BLaER1 (cell line): ENCODE data around the gene NPRL2.

ENCODE experiments used
- H3K27ac ChIP-seq: shearing (Covaris generic); formaldehyde crosslinking; 2 replicates; pipeline ENCODE4 v1.8.1; 2022
- H3K27me3 ChIP-seq: shearing (Covaris generic); formaldehyde crosslinking; 2 replicates; pipeline ENCODE4 v1.8.1; 2022
- H3K36me3 ChIP-seq: shearing (Covaris generic); formaldehyde crosslinking; 2 replicates; pipeline ENCODE4 v1.8.1; 2022
- H3K4me1 ChIP-seq: shearing (Covaris generic); formaldehyde crosslinking; 2 replicates; pipeline ENCODE4 v1.8.1; 2022
- H3K4me2 ChIP-seq: shearing (Covaris generic); formaldehyde crosslinking; 2 replicates; pipeline ENCODE4 v1.8.1; 2022
- H3K4me3 ChIP-seq: shearing (Covaris generic); formaldehyde crosslinking; 2 replicates; pipeline ENCODE4 v1.8.1; 2022
- H3K9ac ChIP-seq: shearing (Covaris generic); formaldehyde crosslinking; 2 replicates; pipeline ENCODE4 v1.8.1; 2022
- H3K9me3 ChIP-seq: shearing (Covaris generic); formaldehyde crosslinking; 2 replicates; pipeline ENCODE4 v1.8.1; 2022
- H4K20me1 ChIP-seq: shearing (Covaris generic); formaldehyde crosslinking; 2 replicates; pipeline ENCODE4 v1.8.1; 2022
- Cebpa-rat ChIP-seq: shearing (Covaris generic); IDR thresholded peaks from 2 replicates; pipeline ENCODE4 v1.8.1; 2022

NPRL2 gene

GRCh38 chr3:50364573-50365079 lies 14.1 kb upstream of the NPRL2 start:
- Histone ChIP-seq H3K4me2 (peak overlapping the region; percentile 97), H3K9me3 (no peaks in the 10 kb centered on the region), H3K36me3 (no peaks in the 10 kb centered on the region), H3K27ac (peak overlapping the region; percentile 46), H4K20me1 (no peaks in the 10 kb centered on the region), H3K9ac (peak overlapping the region; percentile 81; the same call in 1 of the 2 replicates), H3K4me3 (peak overlapping the region; percentile 73), H3K4me1 (peaks cover 45% of the 10 kb centered on the region), H3K27me3 (no peaks in the 10 kb centered on the region)
- no peak for TF ChIP-seq Cebpa-rat

- peak overlapping the region; percentile 53 for H3K4me2 ChIP-seq
- H3K27ac ChIP-seq, result no peak overlapping the region
- peaks cover 44% of the 10 kb centered on the region for H4K20me1 ChIP-seq
- no peak overlapping the region for H3K9ac ChIP-seq
- H3K27me3 ChIP-seq, result no peaks in the 10 kb centered on the region
- no peaks in the 10 kb centered on the region for H3K9me3 ChIP-seq
- H3K36me3 ChIP-seq, result peaks cover 38% of the 10 kb centered on the region
- H3K4me1 ChIP-seq, result peaks cover 57% of the 10 kb centered on the region
- TF ChIP-seq Cebpa-rat, result no peak
- H3K4me3 ChIP-seq, result no peak overlapping the region
Observed at GRCh38 chr3:50359760-50360110, 9.2 kb upstream of the NPRL2 start.

GRCh38 chr3:50358911-50359759 lies 8.6 kb upstream of the NPRL2 start, which contains the start of gene TMEM115:
Gene TMEM115 (minus strand): TSS chr3:50359521. CDS start chr3:50359063, 458 bp downstream.
- Histone ChIP-seq H3K4me1 (peaks cover 51% of the 10 kb centered on the region), H3K27ac (peak within 1 kb of the TSS; percentile 95), H3K36me3 (peaks cover 44% of the 10 kb centered on the region), H3K27me3 (no peaks in the 10 kb centered on the region), H3K9me3 (no peaks in the 10 kb centered on the region), H3K9ac (peak within 1 kb of the TSS; percentile 95), H4K20me1 (peaks cover 50% of the 10 kb centered on the region), H3K4me2 (peak within 1 kb of the TSS; percentile 100), H3K4me3 (peak within 1 kb of the TSS; percentile 90)
- TF ChIP-seq Cebpa-rat, result no peak

GRCh38 chr3:50358355-50358910 lies 7.9 kb upstream of the NPRL2 start:
- H4K20me1 ChIP-seq, result peaks cover 57% of the 10 kb centered on the region
- TF ChIP-seq Cebpa-rat, result no peak
- H3K27ac ChIP-seq, result peak overlapping the region; percentile 95

GRCh38 chr3:50357481-50357880 lies 6.9 kb upstream of the NPRL2 start:
- H3K27me3 ChIP-seq, result no peaks in the 10 kb centered on the region
- H3K36me3 ChIP-seq, result peaks cover 57% of the 10 kb centered on the region
- H3K4me3 ChIP-seq, result peak overlapping the region; percentile 90
- H3K4me1 ChIP-seq, result peaks cover 50% of the 10 kb centered on the region
- peak overlapping the region; percentile 30; the same call in 1 of the 2 replicates for H3K27ac ChIP-seq
- peaks cover 67% of the 10 kb centered on the region for H4K20me1 ChIP-seq
- peak overlapping the region; percentile 95 for H3K9ac ChIP-seq
- no peak for TF ChIP-seq Cebpa-rat
- H3K9me3 ChIP-seq, result no peaks in the 10 kb centered on the region
- peak overlapping the region; percentile 100 for H3K4me2 ChIP-seq

More at GRCh38 chr3:50358355-50358910, 7.9 kb upstream of the NPRL2 start:
- peak overlapping the region; percentile 95 for H3K9ac ChIP-seq
- no peaks in the 10 kb centered on the region for H3K9me3 ChIP-seq
- H3K27me3 ChIP-seq, result no peaks in the 10 kb centered on the region
- peaks cover 50% of the 10 kb centered on the region for H3K4me1 ChIP-seq
- peaks cover 51% of the 10 kb centered on the region for H3K36me3 ChIP-seq
- H3K4me3 ChIP-seq, result peak overlapping the region; percentile 90
- H3K4me2 ChIP-seq, result peak overlapping the region; percentile 100

- Histone ChIP-seq H3K4me3 (peak overlapping the region; percentile 90), H3K4me2 (peak overlapping the region; percentile 100), H3K27me3 (no peaks in the 10 kb centered on the region), H3K4me1 (peaks cover 50% of the 10 kb centered on the region), H3K27ac (no peak overlapping the region), H3K9ac (peak overlapping the region; percentile 95), H3K36me3 (peaks cover 61% of the 10 kb centered on the region), H3K9me3 (no peaks in the 10 kb centered on the region), H4K20me1 (peaks cover 76% of the 10 kb centered on the region)
- no peak for TF ChIP-seq Cebpa-rat
Observed at GRCh38 chr3:50356553-50356952, 6.0 kb upstream of the NPRL2 start.

- Histone ChIP-seq H4K20me1 (peaks cover 82% of the 10 kb centered on the region), H3K27ac (no peak overlapping the region), H3K9ac (peak overlapping the region; percentile 95), H3K36me3 (peaks cover 63% of the 10 kb centered on the region), H3K4me2 (peak overlapping the region; percentile 100), H3K9me3 (no peaks in the 10 kb centered on the region), H3K4me1 (peaks cover 55% of the 10 kb centered on the region), H3K4me3 (peak overlapping the region; percentile 90), H3K27me3 (no peaks in the 10 kb centered on the region)
- TF ChIP-seq Cebpa-rat, result no peak
Observed at GRCh38 chr3:50355829-50356552, 5.4 kb upstream of the NPRL2 start.

- no peak overlapping the region for H3K27ac ChIP-seq
- peaks cover 63% of the 10 kb centered on the region for H3K36me3 ChIP-seq
- H3K4me1 ChIP-seq, result peaks cover 57% of the 10 kb centered on the region
- no peaks in the 10 kb centered on the region for H3K9me3 ChIP-seq
- H3K4me2 ChIP-seq, result no peak overlapping the region
- TF ChIP-seq Cebpa-rat, result no peak
- H4K20me1 ChIP-seq, result peaks cover 84% of the 10 kb centered on the region
- H3K9ac ChIP-seq, result peak overlapping the region; percentile 15; the same call in 1 of the 2 replicates
- H3K4me3 ChIP-seq, result no peak overlapping the region
- no peaks in the 10 kb centered on the region for H3K27me3 ChIP-seq
Observed at GRCh38 chr3:50354850-50355249, 4.3 kb upstream of the NPRL2 start.

GRCh38 chr3:50354186-50354764 lies 3.7 kb upstream of the NPRL2 start:
- Histone ChIP-seq H3K9ac (peak overlapping the region; percentile 29), H3K27me3 (no peaks in the 10 kb centered on the region), H3K4me1 (peaks cover 60% of the 10 kb centered on the region), H4K20me1 (peaks cover 90% of the 10 kb centered on the region), H3K4me3 (no peak overlapping the region), H3K27ac (no peak overlapping the region), H3K9me3 (no peaks in the 10 kb centered on the region), H3K4me2 (no peak overlapping the region), H3K36me3 (peaks cover 63% of the 10 kb centered on the region)
- no peak for TF ChIP-seq Cebpa-rat
